Islet precursor cell (in vitro differentiated cells): ENCODE data around the gene TOR4A.

ENCODE experiments used
- DNase-seq: peaks from one replicate; pipeline ENCODE4 v3.0.0-alpha.2; 2018

Gene TOR4A

GRCh38 chr9:137273611-137274320, 3.8 kb upstream of the TOR4A start:
- no peak for DNase-seq

- no peak for DNase-seq
Observed at GRCh38 chr9:137275203-137275587, 2.3 kb upstream of the TOR4A start.

- peak; percentile 47 for DNase-seq
Observed at GRCh38 chr9:137275588-137276472, 1.7 kb upstream of the TOR4A start.

GRCh38 chr9:137276473-137277328, 825 bp upstream of the TOR4A start:
- DNase-seq: peak; percentile 62

GRCh38 chr9:137278061-137278701, 655 bp downstream of the TOR4A start:
- peak; percentile 67 for DNase-seq

GRCh38 chr9:137278721-137279711, 1.5 kb downstream of the TOR4A start:
- DNase-seq: peak; percentile 49

GRCh38 chr9:137279741-137280473, 2.4 kb downstream of the TOR4A start:
- DNase-seq: no peak

- DNase-seq: peak; percentile 75
Observed at GRCh38 chr9:137280474-137281344, 3.2 kb downstream of the TOR4A start.

GRCh38 chr9:137281345-137282116, 4.0 kb downstream of the TOR4A start:
- peak; percentile 77 for DNase-seq

- peak; percentile 87 for DNase-seq
Observed at GRCh38 chr9:137286975-137287383, 9.5 kb downstream of the TOR4A start.

- DNase-seq: no peak
Observed at GRCh38 chr9:137293094-137293481, 15.6 kb downstream of the TOR4A start.

GRCh38 chr9:137293482-137294090, 16.1 kb downstream of the TOR4A start:
- DNase-seq: no peak

GRCh38 chr9:137294091-137294680, 16.7 kb downstream of the TOR4A start:
- no peak for DNase-seq

GRCh38 chr9:137294681-137295237, 17.2 kb downstream of the TOR4A start:
- DNase-seq: no peak

- DNase-seq: no peak
Observed at GRCh38 chr9:137295238-137295811, 17.8 kb downstream of the TOR4A start.

- DNase-seq: no peak
Observed at GRCh38 chr9:137295849-137296669, 18.5 kb downstream of the TOR4A start.
